ENCODE measurements around the gene WDR35.

GRCh38 chr2:20011276-20012031 is 21.5 kb upstream of the WDR35 start:
- TF ChIP-seq POLR2AphosphoS5 (IDR thresholded peaks at IDR 0.05; ENCODE audit: insufficient read depth, low read depth, low read length) (no peak), CTCF (IDR thresholded peaks at IDR 0.05; ENCODE audit: extremely low read depth in 1 of 2, insufficient read depth in 1 of 2, low read depth in 1 of 2, low read length in 2 of 2) (no peak), POLR2A (IDR thresholded peaks at IDR 0.05; ENCODE audit: low read depth, low read length) (no peak), MAX (IDR thresholded peaks at IDR 0.05; ENCODE audit: insufficient read depth, insufficient read length) (no peak), JUN (IDR thresholded peaks at IDR 0.05; ENCODE audit: borderline replicate concordance, insufficient read depth, insufficient read length, low read depth) (no peak)
